GM12891 (cell line): ENCODE measurements around the gene PPP1R9A.

ENCODE experiments used
- DNase-seq: peaks from one replicate; pipeline ENCODE4 v3.0.0; 2011; ENCODE audit warnings: low spot score; ENCODE audit not compliant: insufficient read length
- FAIRE-seq: peaks from 2 replicates; lab custom pipeline; 2011; peaks lifted over from hg19 to GRCh38; lab: Jason Lieb, UNC
- PAX5 ChIP-seq: IDR thresholded peaks from 2 replicates; pipeline ENCODE4 v1.6.1; 2011; ENCODE audit warnings: low read length, moderate library complexity, mild to moderate bottlenecking; ENCODE audit not compliant: insufficient read depth, severe bottlenecking
- POLR2A ChIP-seq: IDR thresholded peaks from 2 replicates; pipeline ENCODE4 v1.6.1; 2011; ENCODE audit warnings: low read depth, low read length, control low read depth
- POLR2AphosphoS5 ChIP-seq: IDR thresholded peaks from 2 replicates; pipeline ENCODE4 v1.6.1; 2011; ENCODE audit warnings: low read depth, low read length, control low read depth
- POU2F2 ChIP-seq: IDR thresholded peaks from 2 replicates; pipeline ENCODE4 v1.6.1; 2011; ENCODE audit warnings: low read depth, mild to moderate bottlenecking, control low read depth, low read length, moderate library complexity
- SPI1 ChIP-seq: IDR thresholded peaks from 2 replicates; pipeline ENCODE4 v1.6.1; 2011; ENCODE audit warnings: low read depth, low read length, control low read depth
- TAF1 ChIP-seq: IDR thresholded peaks from 2 replicates; pipeline ENCODE4 v1.6.1; 2011; ENCODE audit warnings: low read depth, low read length, control low read depth

Gene PPP1R9A

DNA sequence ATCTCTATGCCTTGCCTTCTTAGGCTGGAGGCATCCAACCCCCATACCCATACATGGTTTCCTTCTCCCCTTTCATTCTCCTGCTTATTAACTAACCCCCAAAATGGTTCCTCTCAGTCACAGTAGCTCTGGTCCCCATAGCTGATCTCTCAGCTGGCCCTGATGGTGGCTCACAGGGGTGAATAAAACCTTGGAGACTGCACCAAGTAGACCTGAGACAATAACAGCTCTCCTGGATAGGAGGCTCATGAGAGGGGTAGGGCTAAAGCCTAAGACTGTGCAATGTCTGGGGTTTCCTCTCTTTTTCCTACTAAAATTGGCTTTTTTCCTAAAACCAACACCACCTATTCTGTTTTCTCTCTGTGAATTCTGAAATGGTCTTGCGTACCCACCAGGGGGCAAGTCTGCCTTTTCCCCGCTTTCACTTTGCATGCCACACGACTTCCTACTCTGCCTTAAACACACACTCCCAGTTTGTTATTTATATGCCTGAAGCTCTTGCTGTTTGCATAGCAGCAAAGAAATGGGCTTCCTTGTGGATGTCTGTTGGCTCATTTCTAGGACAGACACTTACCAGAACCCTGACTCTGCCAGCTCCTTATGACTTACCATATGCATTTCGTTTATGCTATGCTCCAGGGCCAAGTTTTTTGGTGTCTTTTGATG lies 435.4 kb downstream of the PPP1R9A start:
- FAIRE-seq (no peak), DNase-seq (no peak)
- TF ChIP-seq PAX5: no peak
- no peak for TF ChIP-seq POLR2A
- TF ChIP-seq POU2F2: no peak
- TF ChIP-seq POLR2AphosphoS5: no peak
- no peak for TF ChIP-seq TAF1
- no peak for TF ChIP-seq SPI1
